ENCODE measurements around the gene VASN. TPM values are rescaled to one million over a fixed set of nuclear protein-coding genes. Genes with fewer than 3 reads are reported as not detected.

Gene VASN
- total and polyA plus RNA-seq, 3 experiments from 2014 or later = 0.31 TPM; not detected in 2

DNA sequence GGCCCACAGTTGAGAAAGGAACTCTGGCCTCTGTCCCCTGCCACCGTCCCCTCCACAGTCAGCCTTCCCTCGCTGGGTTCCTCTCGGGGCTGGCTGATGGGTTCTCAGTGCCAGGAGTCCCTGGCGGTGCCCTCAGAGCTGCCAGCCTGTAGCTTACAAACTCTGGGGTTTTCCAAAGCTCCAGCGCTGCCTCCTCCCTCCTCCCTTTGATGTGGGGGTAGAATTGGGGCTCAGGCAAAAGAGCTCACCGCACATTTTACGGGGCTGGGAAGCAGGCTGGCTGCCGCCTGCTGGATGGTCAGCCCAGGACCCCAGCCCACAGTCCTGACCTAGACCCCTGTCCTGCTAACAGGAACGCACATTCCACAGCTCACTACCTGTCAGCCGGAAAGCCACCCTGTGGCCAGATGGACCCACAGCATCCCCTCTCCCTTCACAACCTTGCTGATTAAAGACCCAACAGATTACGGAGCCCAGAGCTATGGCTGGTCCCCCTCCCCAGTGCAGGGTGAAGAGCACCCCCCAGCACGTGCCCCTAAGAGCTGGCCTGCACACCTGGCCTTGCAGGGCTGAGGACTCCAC is 6.0 kb downstream of the VASN start:
- H3K27ac Mint-ChIP-seq = peak overlapping the region in 7 of 8 donors; percentile 11 to 77 (median 49)
- peaks cover 9 to 57% (median 14%) of the 10 kb centered on the region in 3 donors for H3K4me1 Mint-ChIP-seq
- ChIA-PET POLR2A (interaction anchor here (0.6 kb wide), 1 partner anchor 83 kb away, joined by 9 read pairs; no protein-coding TSS in a partner anchor), CTCF (interaction anchor here (0.8 to 1.6 kb wide), 2 partner anchors 19 to 35 kb away, joined by 3 to 4 read pairs; no protein-coding TSS in a partner anchor)
- Histone ChIP-seq H3K36me3 (ENCODE audit: insufficient read depth, low read length) (peaks cover 5% of the 10 kb centered on the region), H3K4me1 (ENCODE audit: insufficient read depth, low read length) (peaks cover 12% of the 10 kb centered on the region), H3K9me3 (ENCODE audit: low read length) (no peaks in the 10 kb centered on the region), H3K27ac (ENCODE audit: low read depth, low read length) (no peak overlapping the region), H3K4me3 (ENCODE audit: low read length) (no peak overlapping the region), H3K27me3 (ENCODE audit: insufficient read depth, low read length, poor library complexity, severe bottlenecking) (no peaks in the 10 kb centered on the region)
- H3K36me3 Mint-ChIP-seq = peaks cover 0 to 40% (median 0%) of the 10 kb centered on the region in 3 donors
- H3K9me3 Mint-ChIP-seq = no peaks in the 10 kb centered on the region
- H3K4me3 Mint-ChIP-seq = peak overlapping the region in 1 of 7 donors; percentile 54
- DNase-seq = no peak
- no peaks in the 10 kb centered on the region for H3K27me3 Mint-ChIP-seq

DNA sequence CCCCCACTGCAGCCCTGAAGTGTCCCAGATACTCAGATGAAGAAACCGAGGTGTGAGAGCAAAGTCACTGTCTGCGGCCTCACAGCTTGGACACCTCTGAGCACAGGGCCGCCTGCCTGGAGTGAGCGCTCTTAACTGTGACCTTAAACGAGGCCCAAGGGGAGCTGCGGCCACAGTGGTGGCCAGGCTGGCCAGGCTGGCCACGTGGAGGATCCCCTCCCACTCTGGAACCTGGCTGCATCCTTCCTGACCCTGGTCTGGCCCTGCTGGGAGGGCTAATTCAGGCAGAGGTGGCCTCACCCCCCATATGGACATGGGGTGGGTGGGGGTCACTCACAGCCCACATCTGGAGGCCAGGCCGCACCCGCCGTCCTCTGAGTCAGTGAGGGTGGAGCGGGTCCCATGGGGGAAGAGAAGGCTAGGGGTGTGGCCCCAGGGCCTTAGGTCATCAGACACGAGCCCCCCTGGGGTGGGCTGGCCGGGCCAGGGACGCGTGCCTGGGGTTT is 6.6 kb downstream of the VASN start:
- no peak overlapping the region for H3K4me3 ChIP-seq (ENCODE audit: low read length)
- peaks cover 7% of the 10 kb centered on the region for H3K4me1 ChIP-seq (ENCODE audit: insufficient read depth, low read length)
- H3K27me3 Mint-ChIP-seq = no peaks in the 10 kb centered on the region
- H3K27ac Mint-ChIP-seq = peak overlapping the region in 6 of 8 donors; percentile 11 to 77 (median 44)
- CTCF ChIA-PET = interaction anchor here (0.8 to 1.6 kb wide), 2 partner anchors 19 to 34 kb away, joined by 3 to 4 read pairs; no protein-coding TSS in a partner anchor
- H3K4me3 Mint-ChIP-seq = peak overlapping the region in 1 of 7 donors; percentile 32
- POLR2A ChIA-PET = interaction anchor here (0.6 kb wide), 1 partner anchor 82 kb away, joined by 9 read pairs; no protein-coding TSS in a partner anchor
- DNase-seq = peak in 1 of 5 donors; percentile 5
- H3K9me3 Mint-ChIP-seq = no peaks in the 10 kb centered on the region
- H3K27ac ChIP-seq (ENCODE audit: low read depth, low read length) = no peak overlapping the region
- peaks cover 5% of the 10 kb centered on the region for H3K36me3 ChIP-seq (ENCODE audit: insufficient read depth, low read length)
- no peaks in the 10 kb centered on the region for H3K27me3 ChIP-seq (ENCODE audit: insufficient read depth, low read length, poor library complexity, severe bottlenecking)
- peaks cover 5 to 55% (median 10%) of the 10 kb centered on the region in 3 donors for H3K4me1 Mint-ChIP-seq
- H3K36me3 Mint-ChIP-seq = peaks cover 0 to 46% (median under 1%) of the 10 kb centered on the region in 3 donors
- no peaks in the 10 kb centered on the region for H3K9me3 ChIP-seq (ENCODE audit: low read length)

DNA sequence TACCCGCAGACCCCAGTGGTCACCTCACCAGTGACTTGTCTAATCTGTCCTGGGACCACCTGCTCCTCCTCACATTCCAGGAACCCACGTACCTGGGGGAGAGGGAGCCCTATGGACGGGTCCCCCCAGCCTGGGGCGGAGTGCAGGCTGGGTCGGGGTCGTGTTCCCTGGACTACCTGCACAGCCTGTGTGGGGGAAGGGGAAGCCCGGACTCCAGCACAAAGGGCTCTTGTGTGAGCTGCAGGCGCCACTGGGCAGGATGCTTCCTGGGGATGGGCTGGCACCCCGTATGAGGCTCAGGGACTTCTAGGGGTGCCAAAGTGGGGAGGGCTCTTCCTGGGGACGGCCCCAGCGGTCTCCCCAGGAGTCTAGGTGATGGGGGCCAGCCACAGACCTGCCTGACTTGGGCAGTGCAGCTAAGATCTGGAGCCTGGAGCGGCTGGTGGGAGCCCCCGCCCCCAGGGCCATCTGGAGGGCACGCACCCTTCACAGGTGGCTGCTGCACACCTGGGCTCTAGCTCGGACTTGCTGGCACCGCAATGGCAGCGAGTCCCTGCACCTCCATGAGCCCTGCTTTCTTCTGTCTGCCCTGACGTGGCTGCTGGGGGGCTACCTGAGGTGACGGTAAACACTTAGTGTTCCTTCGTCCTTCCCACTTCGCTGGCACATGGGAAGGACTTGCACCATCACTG is 7.5 kb downstream of the VASN start:
- ChIA-PET POLR2A (no interaction called here), CTCF (interaction anchor here (1.6 kb wide), 1 partner anchor 20 kb away, joined by 4 read pairs; no protein-coding TSS in a partner anchor)
- DNase-seq = peak in 1 of 5 donors; percentile 13
- H3K27ac ChIP-seq (ENCODE audit: low read depth, low read length) = no peak overlapping the region
- no peaks in the 10 kb centered on the region for H3K27me3 ChIP-seq (ENCODE audit: insufficient read depth, low read length, poor library complexity, severe bottlenecking)
- Mint-ChIP-seq H3K27me3 (no peaks in the 10 kb centered on the region), H3K9me3 (no peaks in the 10 kb centered on the region), H3K27ac (peak overlapping the region in 3 of 8 donors; percentile 51 to 76 (median 60)), H3K36me3 (peaks cover 0 to 54% (median 2%) of the 10 kb centered on the region in 3 donors), H3K4me1 (peaks cover 5 to 48% (median 8%) of the 10 kb centered on the region in 3 donors), H3K4me3 (no peak overlapping the region)
- H3K4me3 ChIP-seq (ENCODE audit: low read length) = no peak overlapping the region
- peaks cover 7% of the 10 kb centered on the region for H3K36me3 ChIP-seq (ENCODE audit: insufficient read depth, low read length)
- no peaks in the 10 kb centered on the region for H3K4me1 ChIP-seq (ENCODE audit: insufficient read depth, low read length)
- H3K9me3 ChIP-seq (ENCODE audit: low read length) = no peaks in the 10 kb centered on the region

DNA sequence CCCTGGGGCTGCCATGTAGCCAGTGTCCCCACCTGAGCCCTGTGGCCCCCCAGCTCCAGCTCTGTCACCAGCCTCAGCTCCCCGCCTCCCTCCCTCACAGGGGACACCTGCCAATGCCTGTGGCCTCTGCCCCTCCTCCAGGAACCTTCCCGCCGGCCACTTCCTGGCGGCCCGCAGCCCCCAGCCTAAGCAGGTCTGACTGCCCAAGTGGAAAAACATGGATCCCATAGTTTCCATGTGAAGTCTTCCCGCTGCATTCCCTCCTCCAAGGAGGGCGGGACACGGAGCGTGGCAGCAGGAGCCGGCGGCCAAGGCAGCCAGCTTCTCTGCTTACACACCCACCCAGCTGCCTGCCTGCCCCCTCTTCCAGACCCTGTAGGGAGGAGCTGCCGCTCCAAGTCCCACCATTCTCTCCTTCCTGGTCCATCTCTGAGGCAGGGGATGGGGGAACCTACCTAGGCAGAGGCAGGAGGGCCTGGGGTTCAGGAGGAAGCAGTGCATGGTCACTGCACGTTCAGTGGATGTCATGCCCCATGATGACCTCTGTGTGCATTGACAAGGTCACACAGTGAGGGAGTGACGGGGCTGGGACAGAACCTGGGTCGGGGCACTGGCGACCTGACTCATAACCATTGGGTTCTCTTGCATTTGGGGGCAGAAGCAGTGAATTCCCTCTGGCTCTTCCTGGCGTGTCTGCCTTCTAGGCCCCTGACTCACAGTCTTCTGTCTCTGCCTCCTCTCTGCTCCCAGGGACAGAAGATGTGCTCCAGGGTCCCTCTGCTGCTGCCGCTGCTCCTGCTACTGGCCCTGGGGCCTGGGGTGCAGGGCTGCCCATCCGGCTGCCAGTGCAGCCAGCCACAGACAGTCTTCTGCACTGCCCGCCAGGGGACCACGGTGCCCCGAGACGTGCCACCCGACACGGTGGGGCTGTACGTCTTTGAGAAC is 8.7 kb downstream of the VASN start:
- peaks cover 0 to 65% (median 2%) of the 10 kb centered on the region in 3 donors for H3K36me3 Mint-ChIP-seq
- Histone ChIP-seq H3K27ac (ENCODE audit: low read depth, low read length) (no peak overlapping the region), H3K27me3 (ENCODE audit: insufficient read depth, low read length, poor library complexity, severe bottlenecking) (no peaks in the 10 kb centered on the region), H3K4me3 (ENCODE audit: low read length) (no peak overlapping the region), H3K9me3 (ENCODE audit: low read length) (no peaks in the 10 kb centered on the region), H3K36me3 (ENCODE audit: insufficient read depth, low read length) (peaks cover 14% of the 10 kb centered on the region), H3K4me1 (ENCODE audit: insufficient read depth, low read length) (no peaks in the 10 kb centered on the region)
- H3K4me3 Mint-ChIP-seq = peak overlapping the region in 1 of 7 donors; percentile 74
- POLR2A ChIA-PET = no interaction called here
- CTCF ChIA-PET = no interaction called here
- peak overlapping the region in 1 of 8 donors; percentile 71 for H3K27ac Mint-ChIP-seq
- H3K9me3 Mint-ChIP-seq = peaks cover 0 to 1% (median 0%) of the 10 kb centered on the region in 5 donors
- peak in 1 of 5 donors; percentile 14 for DNase-seq
- H3K4me1 Mint-ChIP-seq = peaks cover 5 to 36% (median 6%) of the 10 kb centered on the region in 3 donors
- H3K27me3 Mint-ChIP-seq = no peaks in the 10 kb centered on the region

DNA sequence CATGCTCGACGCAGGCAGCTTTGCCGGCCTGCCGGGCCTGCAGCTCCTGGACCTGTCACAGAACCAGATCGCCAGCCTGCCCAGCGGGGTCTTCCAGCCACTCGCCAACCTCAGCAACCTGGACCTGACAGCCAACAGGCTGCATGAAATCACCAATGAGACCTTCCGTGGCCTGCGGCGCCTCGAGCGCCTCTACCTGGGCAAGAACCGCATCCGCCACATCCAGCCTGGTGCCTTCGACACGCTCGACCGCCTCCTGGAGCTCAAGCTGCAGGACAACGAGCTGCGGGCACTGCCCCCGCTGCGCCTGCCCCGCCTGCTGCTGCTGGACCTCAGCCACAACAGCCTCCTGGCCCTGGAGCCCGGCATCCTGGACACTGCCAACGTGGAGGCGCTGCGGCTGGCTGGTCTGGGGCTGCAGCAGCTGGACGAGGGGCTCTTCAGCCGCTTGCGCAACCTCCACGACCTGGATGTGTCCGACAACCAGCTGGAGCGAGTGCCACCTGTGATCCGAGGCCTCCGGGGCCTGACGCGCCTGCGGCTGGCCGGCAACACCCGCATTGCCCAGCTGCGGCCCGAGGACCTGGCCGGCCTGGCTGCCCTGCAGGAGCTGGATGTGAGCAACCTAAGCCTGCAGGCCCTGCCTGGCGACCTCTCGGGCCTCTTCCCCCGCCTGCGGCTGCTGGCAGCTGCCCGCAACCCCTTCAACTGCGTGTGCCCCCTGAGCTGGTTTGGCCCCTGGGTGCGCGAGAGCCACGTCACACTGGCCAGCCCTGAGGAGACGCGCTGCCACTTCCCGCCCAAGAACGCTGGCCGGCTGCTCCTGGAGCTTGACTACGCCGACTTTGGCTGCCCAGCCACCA is 9.7 kb downstream of the VASN start:
- H3K4me3 ChIP-seq (ENCODE audit: low read length) = no peak overlapping the region
- no peak overlapping the region for H3K27ac ChIP-seq (ENCODE audit: low read depth, low read length)
- no peaks in the 10 kb centered on the region for H3K27me3 Mint-ChIP-seq
- H3K4me1 Mint-ChIP-seq = peaks cover 3 to 31% (median 5%) of the 10 kb centered on the region in 3 donors
- H3K4me1 ChIP-seq (ENCODE audit: insufficient read depth, low read length) = no peaks in the 10 kb centered on the region
- H3K27ac Mint-ChIP-seq = peak overlapping the region in 2 of 8 donors; percentile 29 to 71
- H3K9me3 ChIP-seq (ENCODE audit: low read length) = no peaks in the 10 kb centered on the region
- peak in 1 of 5 donors; percentile 12 for DNase-seq
- ChIA-PET CTCF (interaction anchor here (1.0 kb wide), 1 partner anchor 32 kb away, joined by 3 read pairs; no protein-coding TSS in a partner anchor), POLR2A (no interaction called here)
- H3K9me3 Mint-ChIP-seq = peaks cover 0 to 2% (median 0%) of the 10 kb centered on the region in 5 donors
- H3K4me3 Mint-ChIP-seq = peak overlapping the region in 1 of 7 donors; percentile 74
- peaks cover 21% of the 10 kb centered on the region for H3K36me3 ChIP-seq (ENCODE audit: insufficient read depth, low read length)
- peaks cover 0 to 71% (median 2%) of the 10 kb centered on the region in 3 donors for H3K36me3 Mint-ChIP-seq
- H3K27me3 ChIP-seq (ENCODE audit: insufficient read depth, low read length, poor library complexity, severe bottlenecking) = no peaks in the 10 kb centered on the region

DNA sequence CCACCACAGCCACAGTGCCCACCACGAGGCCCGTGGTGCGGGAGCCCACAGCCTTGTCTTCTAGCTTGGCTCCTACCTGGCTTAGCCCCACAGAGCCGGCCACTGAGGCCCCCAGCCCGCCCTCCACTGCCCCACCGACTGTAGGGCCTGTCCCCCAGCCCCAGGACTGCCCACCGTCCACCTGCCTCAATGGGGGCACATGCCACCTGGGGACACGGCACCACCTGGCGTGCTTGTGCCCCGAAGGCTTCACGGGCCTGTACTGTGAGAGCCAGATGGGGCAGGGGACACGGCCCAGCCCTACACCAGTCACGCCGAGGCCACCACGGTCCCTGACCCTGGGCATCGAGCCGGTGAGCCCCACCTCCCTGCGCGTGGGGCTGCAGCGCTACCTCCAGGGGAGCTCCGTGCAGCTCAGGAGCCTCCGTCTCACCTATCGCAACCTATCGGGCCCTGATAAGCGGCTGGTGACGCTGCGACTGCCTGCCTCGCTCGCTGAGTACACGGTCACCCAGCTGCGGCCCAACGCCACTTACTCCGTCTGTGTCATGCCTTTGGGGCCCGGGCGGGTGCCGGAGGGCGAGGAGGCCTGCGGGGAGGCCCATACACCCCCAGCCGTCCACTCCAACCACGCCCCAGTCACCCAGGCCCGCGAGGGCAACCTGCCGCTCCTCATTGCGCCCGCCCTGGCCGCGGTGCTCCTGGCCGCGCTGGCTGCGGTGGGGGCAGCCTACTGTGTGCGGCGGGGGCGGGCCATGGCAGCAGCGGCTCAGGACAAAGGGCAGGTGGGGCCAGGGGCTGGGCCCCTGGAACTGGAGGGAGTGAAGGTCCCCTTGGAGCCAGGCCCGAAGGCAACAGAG is 10.5 kb downstream of the VASN start:
- DNase-seq = peak in 1 of 5 donors; percentile 15
- peaks cover 0 to 78% (median 2%) of the 10 kb centered on the region in 3 donors for H3K36me3 Mint-ChIP-seq
- Histone ChIP-seq H3K4me3 (ENCODE audit: low read length) (no peak overlapping the region), H3K9me3 (ENCODE audit: low read length) (no peaks in the 10 kb centered on the region), H3K4me1 (ENCODE audit: insufficient read depth, low read length) (no peaks in the 10 kb centered on the region), H3K27me3 (ENCODE audit: insufficient read depth, low read length, poor library complexity, severe bottlenecking) (no peaks in the 10 kb centered on the region), H3K36me3 (ENCODE audit: insufficient read depth, low read length) (peaks cover 29% of the 10 kb centered on the region), H3K27ac (ENCODE audit: low read depth, low read length) (no peak overlapping the region)
- peaks cover 0 to 2% (median 0%) of the 10 kb centered on the region in 5 donors for H3K9me3 Mint-ChIP-seq
- H3K27ac Mint-ChIP-seq = no peak overlapping the region
- H3K4me1 Mint-ChIP-seq = peaks cover 3 to 28% (median 5%) of the 10 kb centered on the region in 3 donors
- POLR2A ChIA-PET = no interaction called here
- CTCF ChIA-PET = interaction anchor here (1.0 kb wide), 1 partner anchor 31 kb away, joined by 3 read pairs; no protein-coding TSS in a partner anchor
- H3K4me3 Mint-ChIP-seq = peak overlapping the region in 1 of 7 donors; percentile 68
- no peaks in the 10 kb centered on the region for H3K27me3 Mint-ChIP-seq

All from CD8-positive, alpha-beta memory T cell (primary cell).